ENCODE data around the gene SPRR4.

- TF ChIP-seq CTCF (IDR thresholded peaks at IDR 0.05; ENCODE audit: insufficient read depth, low read length, poor library complexity, severe bottlenecking) (no peak), EZH2phosphoT487 (conservative IDR thresholded peaks at IDR 0.05; ENCODE audit: low read length) (no peak)
Observed at GRCh38 chr1:153000294-153000693, 29.8 kb downstream of the SPRR4 start.
